ENCODE measurements around the gene BCOR. TPM values are rescaled to one million over a fixed set of nuclear protein-coding genes. Genes with fewer than 3 reads are reported as not detected.

BCOR gene
- total and polyA plus RNA-seq, 4 experiments from 2014 or later = 1.9 to 48.7 (median 27.0) TPM

DNA sequence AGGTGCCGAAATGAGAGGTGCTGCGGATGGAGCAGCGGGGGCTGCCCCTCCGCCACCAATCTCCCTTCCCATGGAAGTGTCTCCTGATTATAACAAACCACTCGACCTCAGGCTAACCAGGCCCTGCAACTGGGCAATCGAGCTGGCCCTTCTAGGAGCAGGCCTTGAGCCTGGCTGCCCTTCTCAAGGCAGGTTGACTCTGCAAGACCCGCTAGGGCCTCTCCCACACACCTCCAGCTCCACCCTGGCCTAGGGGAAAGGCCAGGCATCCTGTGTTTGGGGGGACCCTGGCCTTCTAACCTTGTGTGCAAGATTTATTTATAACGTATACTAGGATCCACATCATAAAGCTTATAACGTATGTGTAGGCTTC, 3.7 kb upstream of the BCOR start:
- POLR2A ChIA-PET (ENCODE audit: partially characterized antibody) = interaction anchor here (1.1 to 14.3 kb wide), 2 partner anchors 9 to 71 kb away, joined by 3 to 323 read pairs; no protein-coding TSS in a partner anchor
- intact Hi-C loops (cut with micrococcal nuclease) = no loop called here

DNA sequence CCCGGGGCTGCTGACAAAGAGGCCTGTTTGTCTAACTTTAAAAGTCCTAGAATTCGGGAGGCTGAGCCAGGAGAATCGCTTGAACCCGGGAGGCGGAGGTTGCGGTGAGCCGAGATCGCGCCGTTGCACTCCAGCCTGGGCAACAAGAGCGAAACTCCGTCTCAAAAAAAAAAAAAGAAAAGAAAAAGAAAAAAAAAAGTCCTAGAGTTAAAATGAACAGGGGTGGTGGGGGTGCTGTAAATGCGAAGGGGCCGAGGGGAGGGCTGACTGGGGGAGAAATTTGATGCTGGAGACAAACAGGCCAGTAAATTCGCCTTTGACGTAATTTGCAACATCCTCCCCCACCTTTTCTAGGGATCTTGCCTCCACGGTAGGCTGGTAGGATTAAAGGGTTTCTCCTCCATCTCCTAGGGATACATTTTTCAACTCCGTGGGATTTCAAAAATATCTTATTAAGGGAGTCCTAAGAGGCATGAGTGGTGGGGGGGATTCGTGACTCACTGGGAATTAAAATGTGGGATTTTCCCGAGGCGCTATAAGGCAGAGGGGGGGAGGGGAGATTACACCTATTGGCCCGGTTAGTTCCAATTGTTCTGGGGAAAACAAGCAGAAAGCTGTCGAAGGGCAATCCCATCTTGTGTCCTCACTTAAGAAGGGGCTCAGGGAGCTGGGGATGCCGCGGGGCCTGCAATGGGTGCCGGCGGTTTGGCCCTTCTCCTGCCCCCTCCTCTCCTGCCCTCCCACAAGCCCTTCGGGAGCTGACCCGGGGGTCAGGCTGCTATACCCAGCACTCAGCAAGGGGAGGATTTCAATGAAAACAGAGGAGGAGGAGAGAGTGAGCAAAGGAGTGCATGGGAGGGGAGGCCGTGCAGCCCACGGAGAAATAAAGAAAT, 3.0 kb upstream of the BCOR start:
- no peak overlapping the region for H3K27ac ChIP-seq (ENCODE audit: low read depth, low read length)
- no peaks in the 10 kb centered on the region for H3K9me3 ChIP-seq (ENCODE audit: control insufficient read depth in 1 of 2, low read length in 2 of 2)
- Mint-ChIP-seq H3K4me3 (peak overlapping the region in 1 of 8 donors; percentile 24), H3K9me3 (peaks cover 0 to 7% (median 0%) of the 10 kb centered on the region in 8 donors), H3K27me3 (no peaks in the 10 kb centered on the region), H3K4me1 (peaks cover 0 to 14% (median 7%) of the 10 kb centered on the region in 4 donors), H3K27ac (no peak overlapping the region), H3K36me3 (peaks cover 0 to 6% of the 10 kb centered on the region in 2 donors)
- intact Hi-C loops (cut with micrococcal nuclease) = no loop called here
- H3K4me1 ChIP-seq (ENCODE audit: insufficient read depth, low read length) = peaks cover 9% of the 10 kb centered on the region
- no peaks in the 10 kb centered on the region for H3K36me3 ChIP-seq (ENCODE audit: insufficient read depth, low read length)
- no peaks in the 10 kb centered on the region for H3K27me3 ChIP-seq (ENCODE audit: insufficient read depth, low read length)
- CTCF ChIA-PET (ENCODE audit: partially characterized antibody) = interaction anchor here (1.4 kb wide), 1 partner anchor 53 kb away, joined by 4 read pairs; no protein-coding TSS in a partner anchor
- H3K4me3 ChIP-seq (ENCODE audit: low read length in 2 of 2) = no peak overlapping the region
- DNase-seq = no peak
- POLR2A ChIA-PET (ENCODE audit: partially characterized antibody) = interaction anchor here (0.6 to 14.3 kb wide), 3 partner anchors 9 to 168 kb away, joined by 3 to 323 read pairs (median 3); no protein-coding TSS in a partner anchor

More for the DNA sequence above, 3.7 kb upstream of the BCOR start:
- no peak overlapping the region for H3K27ac Mint-ChIP-seq
- H3K27me3 Mint-ChIP-seq = no peaks in the 10 kb centered on the region
- no peak overlapping the region for H3K4me3 Mint-ChIP-seq
- no peak overlapping the region for H3K27ac ChIP-seq (ENCODE audit: low read depth, low read length)
- no peaks in the 10 kb centered on the region for H3K27me3 ChIP-seq (ENCODE audit: insufficient read depth, low read length)
- peaks cover 0 to 8% (median 0%) of the 10 kb centered on the region in 8 donors for H3K9me3 Mint-ChIP-seq
- H3K9me3 ChIP-seq (ENCODE audit: control insufficient read depth in 1 of 2, low read length in 2 of 2) = no peaks in the 10 kb centered on the region
- peaks cover 0 to 14% (median 7%) of the 10 kb centered on the region in 4 donors for H3K4me1 Mint-ChIP-seq
- H3K4me1 ChIP-seq (ENCODE audit: insufficient read depth, low read length) = peaks cover 9% of the 10 kb centered on the region
- peaks cover 0 to 3% of the 10 kb centered on the region in 2 donors for H3K36me3 Mint-ChIP-seq
- no peak for DNase-seq
- CTCF ChIA-PET (ENCODE audit: partially characterized antibody) = no interaction called here
- no peaks in the 10 kb centered on the region for H3K36me3 ChIP-seq (ENCODE audit: insufficient read depth, low read length)
- H3K4me3 ChIP-seq (ENCODE audit: low read length in 2 of 2) = no peak overlapping the region

DNA sequence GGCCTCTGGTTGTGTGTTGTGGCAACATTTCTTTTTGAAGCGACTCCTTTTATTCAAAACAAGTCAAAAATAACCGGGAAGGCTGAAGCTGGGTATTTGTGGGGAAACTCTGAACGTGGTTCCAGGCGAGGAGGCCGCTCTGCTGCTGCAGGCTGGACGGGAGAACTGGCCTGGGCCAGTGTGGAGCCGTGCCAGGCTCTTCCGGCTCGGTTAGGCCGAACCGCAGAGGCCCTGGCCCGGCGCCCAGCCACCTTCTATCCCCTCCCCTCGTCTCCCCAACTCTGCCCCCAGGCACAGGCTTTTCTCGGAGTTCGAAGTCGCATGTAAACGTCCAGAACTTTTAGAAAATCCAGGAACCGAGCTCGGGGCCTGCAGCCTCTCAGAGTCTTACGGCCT, 2.4 kb upstream of the BCOR start:
- intact Hi-C loops (cut with micrococcal nuclease) = no loop called here
- H3K4me3 Mint-ChIP-seq = peak overlapping the region in 2 of 8 donors; percentile 64 to 66
- H3K4me3 ChIP-seq (ENCODE audit: low read length in 2 of 2) = no peak overlapping the region
- H3K9me3 Mint-ChIP-seq = peaks cover 0 to 7% (median 0%) of the 10 kb centered on the region in 8 donors
- DNase-seq = no peak
- ChIA-PET POLR2A (ENCODE audit: partially characterized antibody) (interaction anchor here (0.6 to 14.3 kb wide), 3 partner anchors 7 to 167 kb away, joined by 3 to 323 read pairs (median 102); no protein-coding TSS in a partner anchor), CTCF (ENCODE audit: partially characterized antibody) (interaction anchor here (1.2 to 1.4 kb wide), 2 partner anchors 10 to 53 kb away, joined by 3 to 4 read pairs; no protein-coding TSS in a partner anchor)
- no peaks in the 10 kb centered on the region for H3K27me3 Mint-ChIP-seq
- no peak overlapping the region for H3K27ac ChIP-seq (ENCODE audit: low read depth, low read length)
- H3K36me3 Mint-ChIP-seq = peaks cover 0 to 9% of the 10 kb centered on the region in 2 donors
- no peaks in the 10 kb centered on the region for H3K27me3 ChIP-seq (ENCODE audit: insufficient read depth, low read length)
- H3K4me1 Mint-ChIP-seq = peaks cover 0 to 19% (median 10%) of the 10 kb centered on the region in 4 donors
- H3K36me3 ChIP-seq (ENCODE audit: insufficient read depth, low read length) = no peaks in the 10 kb centered on the region
- no peaks in the 10 kb centered on the region for H3K9me3 ChIP-seq (ENCODE audit: control insufficient read depth in 1 of 2, low read length in 2 of 2)
- H3K27ac Mint-ChIP-seq = peak overlapping the region in 2 of 7 donors; percentile 77 to 96
- H3K4me1 ChIP-seq (ENCODE audit: insufficient read depth, low read length) = peaks cover 9% of the 10 kb centered on the region

DNA sequence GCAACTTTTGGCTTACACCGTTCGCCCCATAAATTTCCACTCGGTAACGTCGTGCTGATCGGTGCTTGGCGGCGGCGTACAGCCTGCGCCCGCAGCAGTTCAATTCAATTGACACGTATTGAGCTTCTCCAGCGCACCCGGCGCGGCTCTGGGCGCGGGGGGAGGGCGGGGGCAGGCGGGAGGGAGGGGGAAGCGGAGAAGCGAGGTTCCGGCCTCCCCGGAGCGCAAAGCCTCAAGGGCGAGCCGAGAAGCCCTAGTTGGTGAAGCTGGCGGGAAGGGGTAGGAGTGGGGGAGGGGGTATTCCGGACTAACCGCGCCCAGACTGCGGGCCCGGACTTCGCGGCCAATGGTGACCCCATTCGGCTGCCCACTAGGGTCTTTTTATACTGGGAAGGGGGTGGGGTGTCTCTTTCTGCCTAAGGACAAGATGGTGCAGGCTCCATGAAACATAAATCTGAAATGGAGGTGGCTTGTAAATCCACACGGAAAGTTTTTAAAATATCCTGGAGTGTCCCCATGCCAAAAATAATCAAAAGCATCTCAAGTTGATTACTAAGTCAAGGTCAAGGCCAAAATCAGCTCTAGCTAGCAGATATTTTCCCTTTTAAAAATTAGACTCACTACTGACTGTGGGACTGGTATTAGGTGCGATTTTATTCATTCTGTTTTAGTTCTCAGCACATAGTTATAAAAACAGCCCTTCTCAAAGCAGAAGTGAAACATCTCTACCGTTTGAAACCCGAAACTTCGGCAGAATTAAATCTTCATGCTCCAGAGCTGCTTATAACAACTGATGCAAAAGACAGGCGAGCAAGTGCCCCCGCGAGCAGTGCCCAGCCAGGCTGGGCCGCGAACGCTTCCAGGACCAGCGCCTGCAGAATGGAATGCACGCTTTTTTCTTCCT, 1.5 kb upstream of the BCOR start:
- H3K4me1 Mint-ChIP-seq = peaks cover 0 to 23% (median 14%) of the 10 kb centered on the region in 4 donors
- CTCF ChIA-PET (ENCODE audit: partially characterized antibody) = interaction anchor here (1.0 to 1.4 kb wide), 3 partner anchors 11 to 54 kb away, joined by 3 to 4 read pairs (median 3); no protein-coding TSS in a partner anchor
- intact Hi-C loops (cut with micrococcal nuclease) = loop anchor here (2.0 kb wide), 2 partner anchors 15 to 53 kb away; no protein-coding TSS in a partner anchor
- H3K9me3 Mint-ChIP-seq = peaks cover 0 to 7% (median 0%) of the 10 kb centered on the region in 8 donors
- peak overlapping the region in 1 of 2 donors; percentile 58 for H3K4me3 ChIP-seq (ENCODE audit: low read length in 2 of 2)
- no peaks in the 10 kb centered on the region for H3K9me3 ChIP-seq (ENCODE audit: control insufficient read depth in 1 of 2, low read length in 2 of 2)
- POLR2A ChIA-PET (ENCODE audit: partially characterized antibody) = interaction anchor here (0.9 to 14.3 kb wide), 13 partner anchors 8 to 283 kb away, joined by 3 to 323 read pairs (median 15); no protein-coding TSS in a partner anchor
- H3K4me1 ChIP-seq (ENCODE audit: insufficient read depth, low read length) = peaks cover 9% of the 10 kb centered on the region
- no peaks in the 10 kb centered on the region for H3K27me3 Mint-ChIP-seq
- peak in 4 of 5 donors; percentile 45 to 61 (median 47) for DNase-seq
- peak overlapping the region; percentile 51 for H3K27ac ChIP-seq (ENCODE audit: low read depth, low read length)
- peak overlapping the region; percentile 79 to 96 (median 91) for H3K27ac Mint-ChIP-seq
- no peaks in the 10 kb centered on the region for H3K36me3 ChIP-seq (ENCODE audit: insufficient read depth, low read length)
- H3K27me3 ChIP-seq (ENCODE audit: insufficient read depth, low read length) = no peaks in the 10 kb centered on the region
- H3K36me3 Mint-ChIP-seq = peaks cover 0 to 10% of the 10 kb centered on the region in 2 donors
- H3K4me3 Mint-ChIP-seq = peak overlapping the region; percentile 88 to 95 (median 90)

DNA sequence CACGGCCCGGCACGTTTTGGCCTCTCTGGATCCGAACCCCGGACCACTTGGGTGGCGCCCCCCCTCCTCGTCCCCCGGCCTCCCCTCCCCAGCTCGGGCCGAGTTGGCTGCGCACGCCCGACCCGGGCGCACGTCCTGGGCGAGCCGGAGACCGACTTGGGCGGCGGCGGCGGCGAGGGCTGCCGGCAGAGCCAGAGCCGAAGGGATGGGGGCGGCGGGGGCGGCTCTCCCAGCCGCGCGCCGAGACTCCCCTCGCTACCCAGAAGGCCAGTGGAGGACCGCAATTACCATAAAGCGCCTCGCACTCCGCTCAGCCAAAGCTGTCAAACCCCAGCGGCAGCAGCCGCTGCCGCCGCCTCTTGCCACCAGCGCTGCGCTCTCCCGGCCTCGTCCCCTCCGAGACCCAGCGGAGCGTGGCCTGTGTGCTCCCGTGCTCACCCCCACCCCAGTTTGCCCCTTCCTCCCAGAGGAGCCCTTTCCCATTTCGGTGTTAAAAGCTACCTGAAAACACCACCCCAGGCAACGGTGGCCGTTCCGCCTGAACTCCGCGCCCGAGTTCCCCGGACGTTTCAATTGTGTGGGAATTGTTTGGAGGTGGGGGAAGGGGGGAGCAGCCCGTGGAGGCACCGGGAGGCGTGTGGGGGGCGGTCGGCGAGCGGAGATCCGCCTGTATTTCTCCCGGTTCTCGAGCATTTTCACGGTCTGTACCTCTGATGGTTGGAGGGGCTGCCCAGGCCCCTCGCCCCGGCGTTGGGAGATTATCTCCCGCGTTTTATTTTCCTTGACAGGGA, 701 bp upstream of the BCOR start:
- Histone ChIP-seq H3K9me3 (ENCODE audit: control insufficient read depth in 1 of 2, low read length in 2 of 2) (no peaks in the 10 kb centered on the region), H3K4me1 (ENCODE audit: insufficient read depth, low read length) (peaks cover 14% of the 10 kb centered on the region), H3K27ac (ENCODE audit: low read depth, low read length) (peak overlapping the region; percentile 51), H3K36me3 (ENCODE audit: insufficient read depth, low read length) (no peaks in the 10 kb centered on the region), H3K27me3 (ENCODE audit: insufficient read depth, low read length) (no peaks in the 10 kb centered on the region), H3K4me3 (ENCODE audit: low read length in 2 of 2) (peak overlapping the region in 1 of 2 donors; percentile 58)
- ChIA-PET CTCF (ENCODE audit: partially characterized antibody) (interaction anchor here (1.0 to 1.3 kb wide), 5 partner anchors 10 to 73 kb away, joined by 3 to 4 read pairs (median 3); no protein-coding TSS in a partner anchor), POLR2A (ENCODE audit: partially characterized antibody) (interaction anchor here (0.7 to 14.3 kb wide), 23 partner anchors 9 to 326 kb away, joined by 3 to 323 read pairs (median 6); no protein-coding TSS in a partner anchor)
- intact Hi-C loops (cut with micrococcal nuclease) = loop anchor here (1.0 to 2.0 kb wide), 4 partner anchors 8 to 71 kb away; no protein-coding TSS in a partner anchor
- no peaks in the 10 kb centered on the region for H3K27me3 Mint-ChIP-seq
- peak overlapping the region; percentile 79 to 96 (median 91) for H3K27ac Mint-ChIP-seq
- peak; percentile 59 to 77 (median 68) for DNase-seq
- H3K9me3 Mint-ChIP-seq = peaks cover 0 to 7% (median 0%) of the 10 kb centered on the region in 8 donors
- H3K4me1 Mint-ChIP-seq = peaks cover 3 to 30% (median 15%) of the 10 kb centered on the region in 4 donors
- H3K4me3 Mint-ChIP-seq = peak overlapping the region; percentile 88 to 95 (median 90)
- H3K36me3 Mint-ChIP-seq = peaks cover 0 to 10% of the 10 kb centered on the region in 2 donors

DNA sequence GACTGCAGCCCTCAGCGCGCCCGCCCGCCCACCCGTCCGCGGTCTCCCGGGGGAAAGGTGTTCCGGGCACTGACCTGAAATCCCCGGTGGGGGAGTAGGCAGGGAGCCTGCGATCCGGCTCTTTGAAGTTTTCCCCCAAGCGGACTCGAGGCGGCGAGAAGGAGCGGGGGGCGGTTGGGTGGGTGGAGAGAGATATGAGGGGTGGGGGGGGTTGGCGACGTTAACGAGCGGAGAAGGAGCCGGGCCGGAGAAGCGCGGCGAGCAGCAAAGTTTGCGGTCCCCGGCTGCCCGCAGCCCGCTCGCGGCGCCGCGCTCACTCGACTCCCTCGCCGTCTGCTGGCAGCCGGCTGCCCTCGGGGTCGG, 636 bp downstream of the BCOR start:
- peaks cover 0 to 10% of the 10 kb centered on the region in 2 donors for H3K36me3 Mint-ChIP-seq
- peak in 1 of 5 donors; percentile 56 for DNase-seq
- H3K27ac Mint-ChIP-seq = peak overlapping the region in 4 of 7 donors; percentile 17 to 96 (median 60)
- Histone ChIP-seq H3K4me1 (ENCODE audit: insufficient read depth, low read length) (peaks cover 27% of the 10 kb centered on the region), H3K27me3 (ENCODE audit: insufficient read depth, low read length) (no peaks in the 10 kb centered on the region), H3K4me3 (ENCODE audit: low read length in 2 of 2) (no peak overlapping the region), H3K9me3 (ENCODE audit: control insufficient read depth in 1 of 2, low read length in 2 of 2) (no peaks in the 10 kb centered on the region), H3K27ac (ENCODE audit: low read depth, low read length) (peak overlapping the region; percentile 63), H3K36me3 (ENCODE audit: insufficient read depth, low read length) (no peaks in the 10 kb centered on the region)
- H3K27me3 Mint-ChIP-seq = no peaks in the 10 kb centered on the region
- ChIA-PET CTCF (ENCODE audit: partially characterized antibody) (interaction anchor here (0.6 to 1.3 kb wide), 5 partner anchors 11 to 77 kb away, joined by 3 read pairs; no protein-coding TSS in a partner anchor), POLR2A (ENCODE audit: partially characterized antibody) (interaction anchor here (0.8 to 14.3 kb wide), 22 partner anchors 8 to 325 kb away, joined by 3 to 323 read pairs (median 8); no protein-coding TSS in a partner anchor)
- H3K4me1 Mint-ChIP-seq = peaks cover 12 to 42% (median 27%) of the 10 kb centered on the region in 4 donors
- H3K9me3 Mint-ChIP-seq = peaks cover 0 to 7% (median 0%) of the 10 kb centered on the region in 8 donors
- peak overlapping the region; percentile 58 to 93 (median 89) for H3K4me3 Mint-ChIP-seq
- intact Hi-C loops (cut with micrococcal nuclease) = loop anchor here (1.0 to 2.0 kb wide), 2 partner anchors 78 to 170 kb away; no protein-coding TSS in a partner anchor

Measured in CD4-positive, alpha-beta memory T cell (primary cell).